Bronchial epithelial cell (primary cell): ENCODE measurements around the gene CNTFR. TPM values are rescaled to one million over a fixed set of nuclear protein-coding genes. Genes with fewer than 3 reads are reported as not detected.

Experiments
- DNase-seq: peaks from one replicate; pipeline ENCODE4 v3.0.0-alpha.2; 2010; ENCODE audit warnings: low read depth
- FAIRE-seq: peaks from 2 replicates; lab custom pipeline; 2011; peaks lifted over from hg19 to GRCh38; lab: Jason Lieb, UNC
- H3K27me3 ChIP-seq: 2 replicates; pipeline ENCODE4 v1.5.1; 2011; ENCODE audit warnings: low read length; ENCODE audit not compliant: control insufficient read depth, insufficient read depth
- H3K36me3 ChIP-seq: 2 replicates; pipeline ENCODE4 v1.5.1; 2011; ENCODE audit warnings: low read length; ENCODE audit not compliant: control insufficient read depth, insufficient read depth
- H3K4me3 ChIP-seq: 2 replicates; pipeline ENCODE4 v1.5.1; 2011; ENCODE audit warnings: mild to moderate bottlenecking, low read depth, low read length, control low read depth
- total RNA-seq: library from RNA; depleted of rRNA; stranded (reverse); fragments of >200 nt; gene quantifications from 2 replicates; pipeline ENCODE4 v1.2.1, GENCODE V29; 2014
- TF ChIP-seq, protein P1 (sequence below): IDR thresholded peaks from 2 replicates; pipeline ENCODE4 v1.5.1; 2011; ENCODE audit warnings: mild to moderate bottlenecking, moderate library complexity, low read length, control low read depth, inconsistent platforms; ENCODE audit not compliant: insufficient read depth, severe bottlenecking

The CNTFR gene
- total RNA-seq, 1 donor from 2014 or later = not detected

DNA sequence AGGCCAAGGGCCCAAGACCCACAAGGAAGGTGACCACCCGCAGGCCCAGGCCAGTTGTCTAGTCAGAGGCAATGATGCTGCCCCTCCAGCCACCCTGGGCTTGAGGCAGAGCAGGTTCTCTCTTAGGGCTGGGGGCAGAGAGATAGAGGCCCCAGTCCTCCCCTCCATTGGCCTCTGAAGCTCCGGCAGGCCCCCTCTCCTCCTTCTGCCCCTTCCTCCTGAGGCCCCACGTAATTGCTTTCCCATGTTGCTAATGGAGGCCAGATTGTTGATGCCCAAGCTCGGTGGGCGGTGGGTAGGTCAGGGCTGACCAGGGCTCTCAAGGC, 40.2 kb downstream of the CNTFR start:
- DNase-seq = no peak
- no peak overlapping the region for H3K4me3 ChIP-seq
- TF ChIP-seq, protein P1, sequence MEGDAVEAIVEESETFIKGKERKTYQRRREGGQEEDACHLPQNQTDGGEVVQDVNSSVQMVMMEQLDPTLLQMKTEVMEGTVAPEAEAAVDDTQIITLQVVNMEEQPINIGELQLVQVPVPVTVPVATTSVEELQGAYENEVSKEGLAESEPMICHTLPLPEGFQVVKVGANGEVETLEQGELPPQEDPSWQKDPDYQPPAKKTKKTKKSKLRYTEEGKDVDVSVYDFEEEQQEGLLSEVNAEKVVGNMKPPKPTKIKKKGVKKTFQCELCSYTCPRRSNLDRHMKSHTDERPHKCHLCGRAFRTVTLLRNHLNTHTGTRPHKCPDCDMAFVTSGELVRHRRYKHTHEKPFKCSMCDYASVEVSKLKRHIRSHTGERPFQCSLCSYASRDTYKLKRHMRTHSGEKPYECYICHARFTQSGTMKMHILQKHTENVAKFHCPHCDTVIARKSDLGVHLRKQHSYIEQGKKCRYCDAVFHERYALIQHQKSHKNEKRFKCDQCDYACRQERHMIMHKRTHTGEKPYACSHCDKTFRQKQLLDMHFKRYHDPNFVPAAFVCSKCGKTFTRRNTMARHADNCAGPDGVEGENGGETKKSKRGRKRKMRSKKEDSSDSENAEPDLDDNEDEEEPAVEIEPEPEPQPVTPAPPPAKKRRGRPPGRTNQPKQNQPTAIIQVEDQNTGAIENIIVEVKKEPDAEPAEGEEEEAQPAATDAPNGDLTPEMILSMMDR = no peak
- no peaks in the 10 kb centered on the region for H3K36me3 ChIP-seq
- H3K27me3 ChIP-seq = peaks cover 1% of the 10 kb centered on the region
- no peak for FAIRE-seq

DNA sequence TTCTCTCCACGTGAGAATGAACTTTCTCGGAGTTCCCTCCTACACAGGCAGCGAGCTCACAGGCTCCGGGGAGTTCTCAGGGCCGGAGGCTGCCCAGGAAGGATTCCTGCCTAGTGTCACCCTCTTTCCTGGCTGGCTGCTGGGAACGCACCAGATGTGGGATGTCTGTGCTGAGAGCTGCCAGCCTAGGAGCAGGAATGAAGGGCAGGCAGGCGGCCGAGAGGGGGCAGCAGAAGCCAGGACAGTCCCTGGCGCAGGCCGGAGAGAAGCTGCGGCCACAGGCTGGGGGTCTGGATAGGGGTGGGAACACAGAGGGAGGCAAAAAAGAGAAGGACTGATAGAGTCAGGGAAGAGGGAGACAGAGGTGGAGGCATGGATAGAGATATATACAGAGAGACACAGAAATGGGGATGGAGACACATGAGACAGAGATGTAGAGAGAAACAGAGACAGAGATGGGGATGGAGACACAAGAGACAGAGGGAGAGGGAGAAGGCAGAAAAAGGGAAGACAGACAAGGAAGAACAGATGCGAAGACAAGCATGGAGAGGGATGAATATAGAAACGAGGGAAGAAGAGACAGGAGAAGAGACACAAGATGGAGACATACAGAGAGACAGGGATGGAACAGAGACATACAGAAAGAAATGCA, 41.4 kb downstream of the CNTFR start:
- no peak overlapping the region for H3K4me3 ChIP-seq
- peaks cover 1% of the 10 kb centered on the region for H3K27me3 ChIP-seq
- FAIRE-seq = no peak
- TF ChIP-seq, protein P1 = peak; percentile 93
- peak; percentile 24 for DNase-seq
- no peaks in the 10 kb centered on the region for H3K36me3 ChIP-seq

DNA sequence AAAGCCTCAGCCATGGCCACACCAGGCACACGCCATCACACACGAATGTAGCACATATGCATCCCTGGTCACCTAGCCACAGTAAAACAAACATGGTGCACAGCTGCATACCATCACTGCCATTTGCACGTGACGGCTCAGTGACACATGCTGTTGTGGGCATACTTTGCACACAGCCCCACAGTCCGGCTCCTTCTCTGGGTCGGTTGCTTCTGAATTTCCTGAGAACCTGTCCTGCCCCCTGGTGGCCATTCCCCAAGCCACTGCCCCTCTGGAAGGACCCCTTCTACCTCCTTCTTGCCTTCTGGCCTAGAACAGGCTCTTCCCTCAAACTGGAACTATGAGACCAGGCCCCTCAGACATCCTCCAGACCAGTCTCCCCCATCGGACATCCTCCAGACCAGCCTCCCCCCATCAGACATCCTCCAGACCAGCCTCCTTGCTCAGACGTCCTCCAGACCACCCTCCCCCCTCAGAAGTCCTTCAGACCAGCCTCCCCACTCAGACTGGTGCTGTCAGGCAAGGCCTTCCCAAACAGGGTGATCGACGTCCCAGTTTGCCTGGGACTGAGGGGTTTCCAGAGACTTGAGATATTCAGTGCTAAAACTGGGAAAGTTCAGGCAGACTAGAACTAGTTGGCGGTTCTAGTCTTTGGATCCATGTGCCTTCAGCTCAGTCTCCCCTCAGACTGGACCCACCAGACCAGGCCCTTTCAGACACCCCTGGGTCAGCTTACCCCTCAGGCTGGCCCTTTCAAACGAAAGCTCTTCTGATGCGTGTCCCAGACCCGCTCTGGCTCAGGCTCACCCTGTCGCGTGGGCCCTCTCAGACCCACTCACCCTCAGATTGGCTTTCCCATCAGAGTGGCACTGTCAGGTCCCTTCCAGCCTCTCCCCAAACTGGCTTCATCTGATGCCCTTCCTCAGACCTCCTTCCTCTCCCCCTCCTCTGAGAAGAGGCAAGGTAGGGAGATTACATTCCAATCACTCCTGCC, 42.4 kb downstream of the CNTFR start:
- DNase-seq = peak; percentile 48
- TF ChIP-seq, protein P1 = peak; percentile 81
- H3K36me3 ChIP-seq = no peaks in the 10 kb centered on the region
- H3K4me3 ChIP-seq = no peak overlapping the region
- H3K27me3 ChIP-seq = peaks cover 1% of the 10 kb centered on the region
- no peak for FAIRE-seq

DNA sequence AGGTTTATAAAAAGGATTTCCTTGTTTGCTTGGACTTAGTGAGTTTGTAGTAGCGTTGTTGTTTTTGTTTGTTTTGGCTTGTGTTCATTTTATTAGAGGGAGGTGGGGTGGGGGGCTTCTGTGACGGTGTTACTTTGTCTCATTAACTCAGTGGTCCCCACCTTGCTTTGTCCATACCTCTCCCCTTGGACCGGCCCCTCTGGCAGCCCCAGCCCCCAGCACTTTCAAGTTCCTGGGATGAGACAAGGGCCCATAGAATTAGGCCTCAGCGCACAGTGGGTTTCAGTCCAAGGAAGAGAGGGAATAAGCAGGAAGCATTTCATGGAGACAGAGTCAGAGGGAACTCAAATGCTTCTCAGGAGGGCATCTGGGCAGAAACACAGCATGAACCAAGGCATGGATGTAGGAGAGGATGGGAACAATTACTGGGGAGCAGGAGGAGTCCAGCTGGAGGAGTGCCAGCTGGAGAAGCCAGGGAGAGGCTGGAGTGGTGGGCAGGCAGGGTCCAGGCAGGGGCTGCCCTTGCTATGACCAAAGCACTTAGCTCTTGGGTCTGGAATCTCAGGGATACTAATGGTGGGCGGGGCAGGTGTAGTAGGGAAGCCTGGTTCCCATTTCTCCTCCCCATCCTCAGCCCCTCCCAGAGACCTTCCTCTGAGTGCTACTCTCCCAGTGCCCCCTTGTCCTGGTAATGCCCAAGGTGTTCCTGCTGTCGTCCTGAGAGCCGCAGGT, 43.3 kb downstream of the CNTFR start:
- TF ChIP-seq, protein P1 = no peak

DNA sequence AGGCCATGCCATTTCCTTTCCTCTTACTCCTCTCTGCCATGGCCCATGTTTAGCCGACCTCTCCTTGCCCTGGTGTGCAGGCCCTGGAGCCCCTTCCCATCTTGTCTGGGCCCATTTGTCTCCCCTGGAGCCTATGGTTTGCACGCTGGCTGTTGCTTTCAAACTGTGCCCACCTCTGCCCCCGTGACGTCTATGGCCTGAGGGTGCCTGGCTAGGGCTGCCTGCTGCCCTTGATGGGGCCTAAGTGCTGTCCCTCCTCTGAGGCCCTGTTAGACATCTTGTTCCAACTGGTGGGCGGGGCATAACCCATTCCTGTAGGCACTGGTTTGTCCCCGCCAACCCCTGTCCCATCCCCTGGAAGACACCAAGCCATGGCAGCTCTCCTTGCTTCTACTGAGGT, 44.0 kb downstream of the CNTFR start:
- DNase-seq = no peak
- no peak for FAIRE-seq
- TF ChIP-seq, protein P1 = no peak

More for the DNA sequence above, 43.3 kb downstream of the CNTFR start:
- FAIRE-seq (no peak), DNase-seq (no peak)
- Histone ChIP-seq H3K36me3 (no peaks in the 10 kb centered on the region), H3K4me3 (no peak overlapping the region), H3K27me3 (peaks cover 1% of the 10 kb centered on the region)

More for the DNA sequence above, 44.0 kb downstream of the CNTFR start:
- H3K36me3 ChIP-seq = no peaks in the 10 kb centered on the region
- peaks cover 1% of the 10 kb centered on the region for H3K27me3 ChIP-seq
- no peak overlapping the region for H3K4me3 ChIP-seq
